ENCODE data around the gene TEC. TPM values are rescaled to one million over a fixed set of nuclear protein-coding genes. Genes with fewer than 3 reads are reported as not detected.

The TEC gene
- total and polyA plus RNA-seq, 9 of the 15 experiments (the other 6 are each of a cell fraction or from before 2014, with no cell fraction given), result 5.3 to 14.7 (median 8.8) TPM

- TF ChIP-seq DPF2 (IDR thresholded peaks at IDR 0.05) (0 out of 2 replicates have a peak, but pooled peaks have one; percentile 19), MAFG (tag; conservative IDR thresholded peaks at IDR 0.05) (peak; percentile 45; the same call in 1 of the 2 replicates), CTBP1 (IDR thresholded peaks at IDR 0.05; ENCODE audit: borderline replicate concordance) (peak; percentile 59), ZEB2 (IDR thresholded peaks at IDR 0.05) (peak; percentile 62; the same call in 1 of the 2 replicates), FOXK2 (conservative IDR thresholded peaks at IDR 0.05 in 1 of 2, IDR thresholded peaks at IDR 0.05 in 1 of 2; ENCODE audit: low read depth in 2 of 2) (0 out of 4 replicates have a peak, but pooled peaks of 1 of the 2 experiments have one; percentile 25), USF1 (CRISPR knock-in tag; IDR thresholded peaks at IDR 0.05) (no peak), ETS2 (tag; IDR thresholded peaks at IDR 0.05; ENCODE audit: borderline replicate concordance, poor library complexity, severe bottlenecking) (no peak), ZNF134 (CRISPR knock-in tag; conservative IDR thresholded peaks at IDR 0.05) (no peak), CBFA2T3 (IDR thresholded peaks at IDR 0.05) (peak; percentile 10; the same call in 1 of the 2 replicates), ARID1B (IDR thresholded peaks at IDR 0.05) (peak; percentile 45; the same call in 1 of the 2 replicates), PURB (CRISPR knock-in tag; IDR thresholded peaks at IDR 0.05; ENCODE audit: low read depth) (no peak), CHD2 (IDR thresholded peaks at IDR 0.05; ENCODE audit: low read depth, low read length) (no peak), EP400 (IDR thresholded peaks at IDR 0.05) (no peak)
Observed at GRCh38 chr4:48121180-48121579, 148.5 kb downstream of the TEC start (continued).

DNA sequence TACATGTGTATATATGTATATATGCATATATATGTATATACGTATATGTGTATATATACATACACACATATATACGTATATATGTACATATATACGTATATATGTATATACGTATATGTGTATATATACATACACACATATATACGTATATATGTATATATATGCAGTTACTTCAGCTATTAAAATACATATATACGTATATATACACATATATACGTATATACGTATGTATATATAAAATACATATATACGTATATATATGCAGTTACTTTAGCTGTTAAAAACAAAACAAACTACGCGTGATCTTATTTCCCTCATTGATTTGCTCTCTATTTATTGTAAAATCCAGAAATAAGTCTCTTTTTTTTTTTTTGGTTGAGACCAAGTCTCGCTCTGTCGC, 149.5 kb downstream of the TEC start:
- Histone ChIP-seq H3K4me3 (no peak overlapping the region), H3K79me2 (ENCODE audit: control insufficient read depth, insufficient read depth, low read length) (no peaks in the 10 kb centered on the region), H3K4me2 (ENCODE audit: insufficient read depth, low read length) (no peak overlapping the region), H3K36me3 (ENCODE audit: control insufficient read depth, insufficient read depth, low read length) (no peaks in the 10 kb centered on the region), H3K27me3 (ENCODE audit: control insufficient read depth in 2 of 2, insufficient read depth in 2 of 2, low read length in 2 of 2) (no peaks in the 10 kb centered on the region), H3K9me3 (replicated peaks; ENCODE audit: control insufficient read depth, insufficient read depth, low read depth, low read length) (no peaks in the 10 kb centered on the region), H4K20me1 (replicated peaks; ENCODE audit: control insufficient read depth, insufficient read depth, low read length) (no peaks in the 10 kb centered on the region), H3K9me1 (ENCODE audit: control insufficient read depth, insufficient read depth, low read length) (no peaks in the 10 kb centered on the region), H3K27ac (ENCODE audit: extremely low read depth, low read depth, low read length) (no peak overlapping the region), H3K9ac (ENCODE audit: insufficient read depth in 1 of 2, low read depth in 2 of 2, low read length in 2 of 2) (no peak overlapping the region), H3K4me1 (replicated peaks in 1 of 2; ENCODE audit: control insufficient read depth in 2 of 2, insufficient read depth in 2 of 2, low read length in 2 of 2) (no peaks in the 10 kb centered on the region), H2AFZ (ENCODE audit: low read depth, low read length) (no peak overlapping the region)
- no peak for DNase-seq (ENCODE audit: extremely low read depth in 1 of 4, low spot score in 3 of 4)
- BruUV-seq (replicated peaks), result no TSS peak
- ChIA-PET CTCF (ENCODE audit: low intra/inter-chr PET ratio) (interaction anchor here (0.6 to 0.7 kb wide), 2 partner anchors 20 to 153 kb away, joined by 3 read pairs; no protein-coding TSS in a partner anchor), POLR2A (no interaction called here)
- in situ Hi-C loops (cut with MboI) (no loop called here), intact Hi-C loops (cut with micrococcal nuclease) (loop anchor here (10.0 kb wide), 2 partner anchors 325 to 365 kb away; partner anchors contain the start of gene SLC10A4)
- ATAC-seq, result no peak
- 85% methylated on average over 12 of the region's 13 CpGs for WGBS (ENCODE audit: insufficient coverage, low coverage, missing lambda C conversion rate)
- no peak for FAIRE-seq
- TF ChIP-seq ZNF140 (CRISPR knock-in tag; IDR thresholded peaks at IDR 0.05) (peak; percentile 96), ZNF785 (CRISPR knock-in tag; IDR thresholded peaks at IDR 0.05) (0 out of 2 replicates have a peak, but pooled peaks have one; percentile 55), NFIX (CRISPR knock-in tag; IDR thresholded peaks at IDR 0.05; ENCODE audit: low read depth) (peak; percentile 83), ZNF699 (CRISPR knock-in tag; IDR thresholded peaks at IDR 0.05; ENCODE audit: insufficient replicate concordance) (peak; percentile 62), ZFP30 (CRISPR knock-in tag; IDR thresholded peaks at IDR 0.05; ENCODE audit: borderline replicate concordance) (peak; percentile 83), ZNF408 (CRISPR knock-in tag; IDR thresholded peaks at IDR 0.05; ENCODE audit: low read depth) (peak; percentile 95), ZFPM2 (CRISPR knock-in tag; IDR thresholded peaks at IDR 0.05) (peak; percentile 81; the same call in 1 of the 2 replicates)
- TF ChIP-seq, protein P1, sequence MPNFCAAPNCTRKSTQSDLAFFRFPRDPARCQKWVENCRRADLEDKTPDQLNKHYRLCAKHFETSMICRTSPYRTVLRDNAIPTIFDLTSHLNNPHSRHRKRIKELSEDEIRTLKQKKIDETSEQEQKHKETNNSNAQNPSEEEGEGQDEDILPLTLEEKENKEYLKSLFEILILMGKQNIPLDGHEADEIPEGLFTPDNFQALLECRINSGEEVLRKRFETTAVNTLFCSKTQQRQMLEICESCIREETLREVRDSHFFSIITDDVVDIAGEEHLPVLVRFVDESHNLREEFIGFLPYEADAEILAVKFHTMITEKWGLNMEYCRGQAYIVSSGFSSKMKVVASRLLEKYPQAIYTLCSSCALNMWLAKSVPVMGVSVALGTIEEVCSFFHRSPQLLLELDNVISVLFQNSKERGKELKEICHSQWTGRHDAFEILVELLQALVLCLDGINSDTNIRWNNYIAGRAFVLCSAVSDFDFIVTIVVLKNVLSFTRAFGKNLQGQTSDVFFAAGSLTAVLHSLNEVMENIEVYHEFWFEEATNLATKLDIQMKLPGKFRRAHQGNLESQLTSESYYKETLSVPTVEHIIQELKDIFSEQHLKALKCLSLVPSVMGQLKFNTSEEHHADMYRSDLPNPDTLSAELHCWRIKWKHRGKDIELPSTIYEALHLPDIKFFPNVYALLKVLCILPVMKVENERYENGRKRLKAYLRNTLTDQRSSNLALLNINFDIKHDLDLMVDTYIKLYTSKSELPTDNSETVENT (CRISPR knock-in tag; IDR thresholded peaks at IDR 0.05), result 0 out of 2 replicates have a peak, but pooled peaks have one; percentile 47

Measured in K562 (cell line).